Keratinocyte (primary cell): Measurements from ENCODE around the gene E4F1.

ENCODE experiments used
- CTCF ChIP-seq, 3 experiments: IDR thresholded peaks in 1 of 3; conservative IDR thresholded peaks in 1 of 3; optimal IDR thresholded peaks in 1 of 3; 2 replicates in 2 of 3; 3 replicates in 1 of 3; pipeline versions ENCODE3 to v1.5.1; 2011; ENCODE audit warnings: low read length in 3 of 3, mild to moderate bottlenecking in 3 of 3, moderate library complexity in 2 of 3, control low read depth in 1 of 3, inconsistent platforms in 1 of 3; ENCODE audit not compliant: insufficient read depth in 2 of 3; ENCODE audit errors: extremely low read depth in 1 of 3
- EZH2 ChIP-seq: IDR thresholded peaks from one replicate; pipeline ENCODE4 v1.6.1; 2012; ENCODE audit warnings: inconsistent platforms, mild to moderate bottlenecking, low read length, moderate library complexity

- TF ChIP-seq CTCF (optimal IDR thresholded peaks at IDR 0.05 in 1 of 3, IDR thresholded peaks at IDR 0.05 in 1 of 3, conservative IDR thresholded peaks at IDR 0.05 in 1 of 3; ENCODE audit: extremely low read depth in 1 of 3, insufficient read depth in 2 of 3, low read length in 3 of 3) = no peak
- TF ChIP-seq EZH2 = no peak
Observed at GRCh38 chr16:2229632-2230250, 6.3 kb downstream of the E4F1 start.
